K562 (cell line): Measurements from ENCODE around the gene TBC1D10A. TPM values are rescaled to one million over a fixed set of nuclear protein-coding genes. Genes with fewer than 3 reads are reported as not detected.

Source experiments
- ATAC-seq: fragments of 200-7000 bp; cut with Tn5 transposase; 3 replicates; pipeline ENCODE4 v1.9.1; 2020; ENCODE audit warnings: moderate library complexity
- BruUV-seq: library from RNA; stranded (reverse); fragments of 400-500 nt; replicated peaks from 2 replicates; lab custom pipeline; 2021; lab: Mats Ljungman, UMichigan
- CTCF ChIA-PET: fragments of 300-600 bp; formaldehyde crosslinking; extraction: SDS; loops from one replicate; lab custom pipeline; 2021; ENCODE audit warnings: low intra/inter-chr PET ratio; lab: Yijun Ruan, JAX
- POLR2A ChIA-PET: fragments of 300-600, 350-650 bp; sonication (Branson Sonifier 250); formaldehyde crosslinking; extraction: SDS; loops from one replicate; lab custom pipeline; 2021; ENCODE audit warnings: antibody characterized with exemption, inconsistent platforms; lab: Yijun Ruan, JAX
- DNase-seq, 4 experiments: peaks; one replicate each; pipeline versions ENCODE4 v3.0.0 to v3.0.0-alpha.2; 2011 to 2018; ENCODE audit warnings: low spot score in 3 of 4, mixed read lengths in 3 of 4; ENCODE audit errors: extremely low read depth in 1 of 4
- FAIRE-seq: peaks from 2 replicates; lab custom pipeline; 2011; peaks lifted over from hg19 to GRCh38; lab: Jason Lieb, UNC
- H2AFZ ChIP-seq: 2 replicates; pipeline ENCODE4 v1.6.0; 2011; ENCODE audit warnings: low read depth, low read length, control low read depth, inconsistent platforms
- H3K27ac ChIP-seq: fragments of 200-600 bp; 3 replicates; pipeline ENCODE4 v1.8.0; 2011; ENCODE audit warnings: low read depth, mild to moderate bottlenecking, control low read depth, inconsistent platforms, low read length, moderate library complexity, mixed read lengths; ENCODE audit errors: extremely low read depth
- H3K27me3 ChIP-seq, 2 experiments: fragments of 300-600 bp in 1 of 2; 2 replicates in 1 of 2; 3 replicates in 1 of 2; pipeline versions ENCODE4 v1.6.0 to v1.8.0; 2011; ENCODE audit warnings: inconsistent platforms in 2 of 2, low read length in 2 of 2, mild to moderate bottlenecking in 1 of 2, mixed read lengths in 1 of 2, moderate library complexity in 1 of 2; ENCODE audit not compliant: control insufficient read depth in 2 of 2, insufficient read depth in 2 of 2
- H3K36me3 ChIP-seq: fragments of 300-600 bp; 3 replicates; pipeline ENCODE4 v1.8.0; 2011; ENCODE audit warnings: mild to moderate bottlenecking, low read length, inconsistent platforms; ENCODE audit not compliant: control insufficient read depth, insufficient read depth
- H3K4me1 ChIP-seq, 2 experiments: fragments of 200-600 bp in 1 of 2; replicated peaks in 1 of 2; 2 replicates in 1 of 2; 3 replicates in 1 of 2; pipeline versions ENCODE4 v1.5.1 to v1.8.0; 2011; ENCODE audit warnings: inconsistent platforms in 2 of 2, low read length in 2 of 2, mild to moderate bottlenecking in 1 of 2, mixed read lengths in 1 of 2, moderate library complexity in 1 of 2; ENCODE audit not compliant: control insufficient read depth in 2 of 2, insufficient read depth in 2 of 2
- H3K4me2 ChIP-seq: 2 replicates; pipeline ENCODE4 v1.6.1; 2011; ENCODE audit warnings: low read length, control low read depth, inconsistent platforms, mixed read lengths; ENCODE audit not compliant: insufficient read depth
- H3K4me3 ChIP-seq: fragments of 200-600 bp; sonication (generic), shearing (Covaris generic); 2 replicates; pipeline ENCODE4 v1.5.1; 2016; ENCODE audit warnings: control low read depth, inconsistent platforms
- H3K79me2 ChIP-seq: fragments of 200-600 bp; 3 replicates; pipeline ENCODE4 v1.8.0; 2011; ENCODE audit warnings: low read length, inconsistent platforms; ENCODE audit not compliant: control insufficient read depth, insufficient read depth
- H3K9ac ChIP-seq, 2 experiments: 2 replicates each; pipeline versions ENCODE4 v1.6.0 to v1.6.1; 2011; ENCODE audit warnings: low read depth in 2 of 2, low read length in 2 of 2, control low read depth in 1 of 2, inconsistent platforms in 1 of 2, mild to moderate bottlenecking in 1 of 2, mixed read lengths in 1 of 2; ENCODE audit not compliant: insufficient read depth in 1 of 2
- H3K9me1 ChIP-seq: one replicate; pipeline ENCODE4 v1.6.0; 2011; ENCODE audit warnings: inconsistent platforms, mild to moderate bottlenecking, low read length, moderate library complexity; ENCODE audit not compliant: control insufficient read depth, insufficient read depth
- H3K9me3 ChIP-seq: replicated peaks from 2 replicates; pipeline ENCODE4 v1.5.1; 2011; ENCODE audit warnings: low read depth, low read length, inconsistent platforms; ENCODE audit not compliant: control insufficient read depth, insufficient read depth
- H4K20me1 ChIP-seq: replicated peaks from 2 replicates; pipeline ENCODE4 v1.6.1; 2011; ENCODE audit warnings: low read length, inconsistent platforms, mixed read lengths; ENCODE audit not compliant: control insufficient read depth, insufficient read depth
- BCOR ChIP-seq: fragments of 450-650 bp; IDR thresholded peaks from 2 replicates; pipeline ENCODE4 v1.6.1; 2016
- COPS2 ChIP-seq: fragments of 450-650 bp; conservative IDR thresholded peaks from 2 replicates; pipeline ENCODE4 v1.6.1; 2016; ENCODE audit warnings: mild to moderate bottlenecking, moderate library complexity
- DACH1 ChIP-seq: fragments of 450-650 bp; IDR thresholded peaks from 2 replicates; pipeline ENCODE4 v1.6.1; 2018; ENCODE audit not compliant: partially characterized antibody
- ETV1 ChIP-seq: fragments of 450-650 bp; conservative IDR thresholded peaks from 2 replicates; pipeline ENCODE4 v1.6.1; 2016; ENCODE audit warnings: missing genetic modification characterization, control low read depth, low read depth, missing compliant biosample characterization
- HMG20A ChIP-seq: fragments of 450-650 bp; formaldehyde crosslinking; conservative IDR thresholded peaks from 2 replicates; pipeline ENCODE4 v1.4.0; 2020; ENCODE audit warnings: mild to moderate bottlenecking, mixed read lengths
- MEF2D ChIP-seq: conservative IDR thresholded peaks from 2 replicates; pipeline ENCODE4 v1.6.1; 2016; ENCODE audit warnings: low read depth, missing genetic modification characterization, missing compliant biosample characterization
- MTA3 ChIP-seq: fragments of 450-650 bp; formaldehyde crosslinking; IDR thresholded peaks from 2 replicates; pipeline ENCODE4 v1.6.1; 2017; ENCODE audit warnings: mild to moderate bottlenecking, borderline replicate concordance
- RBM25 ChIP-seq: fragments of 200-400 bp; formaldehyde crosslinking; IDR thresholded peaks from 2 replicates; pipeline ENCODE4 v1.6.1; 2018; ENCODE audit warnings: low read length, low read depth, moderate library complexity; ENCODE audit not compliant: severe bottlenecking
- RUNX1 ChIP-seq: sonication (generic); IDR thresholded peaks from 2 replicates; pipeline ENCODE4 v1.6.1; 2016; ENCODE audit warnings: antibody characterized with exemption, low read depth
- U2AF2 ChIP-seq: fragments of 200-400 bp; formaldehyde crosslinking; optimal IDR thresholded peaks from 2 replicates; pipeline ENCODE3; 2017; ENCODE audit warnings: low read depth, mild to moderate bottlenecking, low read length
- WGBS: fragments of 100-300 bp; shearing (Covaris generic); methylation state at CpG from one replicate; pipeline ENCODE4 v1.1.6; 2016; ENCODE audit warnings: low coverage, mixed read lengths; ENCODE audit not compliant: insufficient coverage; ENCODE audit errors: missing lambda C conversion rate; 5-methylcytosine and 5-hydroxymethylcytosine counted together
- in situ Hi-C: fragments of 300-500 bp; cut with MboI; formaldehyde crosslinking; loops from 4 replicates; pipeline ENCODE4 v1.15.0; 2018; ENCODE audit warnings: inconsistent platforms, mixed read lengths
- intact Hi-C: fragments of 100-400 bp; cut with micrococcal nuclease; formaldehyde crosslinking; loops from 2 replicates; pipeline ENCODE4 v1.14.2; 2022
- polyA plus RNA-seq, 8 experiments: library from polyadenylated mRNA; depleted of rRNA in 4 of 8; stranded (reverse) in 5 of 8; unstranded in 3 of 8; fragments of >200 nt; fragmentation: Nextera tagmentation in 2 of 8; fragmentation: Illumina TruSeq in 1 of 8; extraction: Ambion mirVana in 2 of 8; extraction: Trizol in 1 of 8; gene quantifications; 2 replicates each; pipeline versions ENCODE4 v1.2.1 to v1.2.3, GENCODE V29; 2011 to 2014; ENCODE audit warnings: inconsistent platforms in 1 of 8, missing spikeins in 1 of 8
- total RNA-seq, 7 experiments: library from RNA; depleted of rRNA in 6 of 7; stranded (reverse); fragments of >200 nt in 6 of 7; fragmentation: Illumina TruSeq in 2 of 7; extraction: Trizol in 2 of 7; gene quantifications; 2 replicates each; pipeline versions ENCODE4 v1.2.1 to v1.2.3, GENCODE V29; 2011 to 2021; ENCODE audit warnings: low replicate concordance in 1 of 7
- TF ChIP-seq, protein P1 (sequence below): fragments of 450-650 bp; formaldehyde crosslinking; conservative IDR thresholded peaks from 2 replicates; pipeline ENCODE4 v1.4.0; 2022; ENCODE audit warnings: mild to moderate bottlenecking, missing genetic modification characterization
- TF ChIP-seq, protein P2 (sequence below): fragments of 250-450 bp; sonication (Bioruptor Pico); IDR thresholded peaks from 2 replicates; pipeline ENCODE4 v1.4.0; 2020; ENCODE audit warnings: mild to moderate bottlenecking, moderate library complexity

Gene TBC1D10A
- total and polyA plus RNA-seq, 9 of the 15 experiments (the other 6 are each of a cell fraction or from before 2014, with no cell fraction given) = 0.13 to 10.4 (median 4.6) TPM

DNA sequence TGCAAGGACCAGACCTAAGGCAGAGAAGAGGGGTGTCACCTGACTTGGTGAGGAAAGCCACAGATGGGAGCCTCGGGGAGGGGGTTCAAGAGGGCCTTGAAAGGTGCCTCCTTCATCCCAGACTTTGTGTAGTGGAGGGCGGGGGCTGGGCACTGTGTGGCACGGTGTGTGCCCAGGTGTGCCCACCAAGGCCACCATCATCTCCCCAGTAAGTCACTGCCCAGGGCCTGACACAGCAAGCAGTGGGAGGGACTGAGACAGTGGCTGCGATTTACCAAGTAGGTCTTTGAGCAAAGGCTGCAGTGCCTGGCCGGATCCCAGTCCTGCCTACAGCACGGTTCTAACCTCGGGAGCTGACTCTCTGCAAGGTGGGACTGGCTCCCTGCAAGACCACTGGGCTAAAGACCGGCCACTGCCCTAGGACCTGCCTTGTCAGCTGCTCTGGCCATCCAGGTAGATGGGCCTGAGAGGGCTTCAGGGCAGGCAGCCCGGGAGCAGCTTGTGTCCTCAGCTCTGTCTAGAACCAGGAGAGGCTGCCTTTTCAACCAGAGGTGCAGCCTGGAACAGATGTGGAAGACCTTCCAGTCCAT is 61.5 kb downstream of the TBC1D10A start:
- in situ Hi-C loops (loop anchor here (5.0 kb wide), 1 partner anchor 127 kb away; no protein-coding TSS in a partner anchor), intact Hi-C loops (no loop called here)
- FAIRE-seq (no peak), DNase-seq (no peak), ATAC-seq (no peak)
- Histone ChIP-seq H4K20me1 (no peaks in the 10 kb centered on the region), H3K27ac (no peak overlapping the region), H3K9me3 (no peaks in the 10 kb centered on the region), H3K4me2 (no peak overlapping the region), H3K9me1 (no peaks in the 10 kb centered on the region), H3K4me1 (peaks cover 2 to 46% of the 10 kb centered on the region in 2 experiments; a peak in 3 of 5 replicates), H3K36me3 (no peaks in the 10 kb centered on the region), H3K27me3 (no peaks in the 10 kb centered on the region), H2AFZ (no peak overlapping the region), H3K79me2 (no peaks in the 10 kb centered on the region), H3K9ac (no peak overlapping the region; a peak in 1 of 4 replicates), H3K4me3 (no peak overlapping the region)
- POLR2A ChIA-PET = interaction anchor here (0.6 kb wide), 2 partner anchors 74 to 222 kb away, joined by 3 read pairs; no protein-coding TSS in a partner anchor
- no TSS peak for BruUV-seq
- CTCF ChIA-PET = no interaction called here
- WGBS = 63% methylated on average over 6 of the region's 9 CpGs
- 0 out of 2 replicates have a peak, but pooled peaks have one; percentile 12 for TF ChIP-seq BCOR
- peak; percentile 24 for TF ChIP-seq RBM25
- no peak for TF ChIP-seq HMG20A (CRISPR knock-in tag)
- no peak for TF ChIP-seq U2AF2
- TF ChIP-seq, all 486 proteins: peak for 2

DNA sequence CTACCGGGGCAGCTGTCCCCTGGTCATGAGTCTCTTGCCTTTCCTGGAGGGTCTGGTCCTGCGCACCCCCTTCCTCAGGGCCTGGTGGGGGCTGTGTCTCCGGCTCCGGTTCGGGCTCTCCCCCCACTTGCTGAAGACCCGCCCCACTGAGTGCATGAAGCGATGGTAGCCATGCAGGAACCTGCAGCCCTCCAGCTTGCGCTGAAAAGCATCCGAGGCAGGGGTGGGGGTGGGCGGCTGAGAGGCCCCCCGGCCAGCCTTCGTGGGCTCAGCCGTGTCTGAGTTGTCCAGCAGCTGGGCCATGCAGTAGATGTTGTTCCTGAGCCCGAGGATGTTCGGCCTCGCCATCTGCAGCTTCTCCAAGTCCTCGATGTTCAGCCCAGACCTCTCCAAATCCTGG is 62.9 kb downstream of the TBC1D10A start:
- ChIA-PET POLR2A (interaction anchor here (0.7 to 0.8 kb wide), 2 partner anchors 123 to 244 kb away, joined by 3 read pairs; partner anchors contain the start of gene RNF215), CTCF (interaction anchor here (0.9 to 2.4 kb wide), 3 partner anchors 23 to 123 kb away, joined by 3 to 23 read pairs (median 16); partner anchors contain the start of genes RNF215 and TBC1D10A)
- no peaks in the 10 kb centered on the region for H3K9me1 ChIP-seq
- H3K27me3 ChIP-seq = no peaks in the 10 kb centered on the region
- H3K4me3 ChIP-seq = no peak overlapping the region
- H3K4me2 ChIP-seq = no peak overlapping the region
- no peak overlapping the region; the same call in 1 of the 2 replicates for H2AFZ ChIP-seq
- in situ Hi-C loops (no loop called here), intact Hi-C loops (loop anchor here (1.0 kb wide), 1 partner anchor 22 kb away; no protein-coding TSS in a partner anchor)
- 24% methylated on average over 3 of the region's 17 CpGs for WGBS
- BruUV-seq = no TSS peak
- no peak overlapping the region; a peak in 1 of 4 replicates for H3K9ac ChIP-seq
- H4K20me1 ChIP-seq = no peaks in the 10 kb centered on the region
- H3K79me2 ChIP-seq = no peaks in the 10 kb centered on the region
- peaks cover 2 to 46% of the 10 kb centered on the region in 2 experiments; a peak in 3 of 5 replicates for H3K4me1 ChIP-seq
- H3K36me3 ChIP-seq = no peaks in the 10 kb centered on the region
- ATAC-seq = no peak
- no peak for FAIRE-seq
- no peak overlapping the region for H3K27ac ChIP-seq
- no peaks in the 10 kb centered on the region for H3K9me3 ChIP-seq
- DNase-seq = no peak
- no peak for TF ChIP-seq DACH1
- TF ChIP-seq MEF2D (tag) = no peak
- TF ChIP-seq, protein P1, sequence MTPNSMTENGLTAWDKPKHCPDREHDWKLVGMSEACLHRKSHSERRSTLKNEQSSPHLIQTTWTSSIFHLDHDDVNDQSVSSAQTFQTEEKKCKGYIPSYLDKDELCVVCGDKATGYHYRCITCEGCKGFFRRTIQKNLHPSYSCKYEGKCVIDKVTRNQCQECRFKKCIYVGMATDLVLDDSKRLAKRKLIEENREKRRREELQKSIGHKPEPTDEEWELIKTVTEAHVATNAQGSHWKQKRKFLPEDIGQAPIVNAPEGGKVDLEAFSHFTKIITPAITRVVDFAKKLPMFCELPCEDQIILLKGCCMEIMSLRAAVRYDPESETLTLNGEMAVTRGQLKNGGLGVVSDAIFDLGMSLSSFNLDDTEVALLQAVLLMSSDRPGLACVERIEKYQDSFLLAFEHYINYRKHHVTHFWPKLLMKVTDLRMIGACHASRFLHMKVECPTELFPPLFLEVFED (CRISPR knock-in tag) = no peak
- no peak for TF ChIP-seq COPS2
- no peak for TF ChIP-seq ETV1 (tag)
- TF ChIP-seq MTA3 = no peak
- TF ChIP-seq RUNX1 = no peak
- TF ChIP-seq, protein P2, sequence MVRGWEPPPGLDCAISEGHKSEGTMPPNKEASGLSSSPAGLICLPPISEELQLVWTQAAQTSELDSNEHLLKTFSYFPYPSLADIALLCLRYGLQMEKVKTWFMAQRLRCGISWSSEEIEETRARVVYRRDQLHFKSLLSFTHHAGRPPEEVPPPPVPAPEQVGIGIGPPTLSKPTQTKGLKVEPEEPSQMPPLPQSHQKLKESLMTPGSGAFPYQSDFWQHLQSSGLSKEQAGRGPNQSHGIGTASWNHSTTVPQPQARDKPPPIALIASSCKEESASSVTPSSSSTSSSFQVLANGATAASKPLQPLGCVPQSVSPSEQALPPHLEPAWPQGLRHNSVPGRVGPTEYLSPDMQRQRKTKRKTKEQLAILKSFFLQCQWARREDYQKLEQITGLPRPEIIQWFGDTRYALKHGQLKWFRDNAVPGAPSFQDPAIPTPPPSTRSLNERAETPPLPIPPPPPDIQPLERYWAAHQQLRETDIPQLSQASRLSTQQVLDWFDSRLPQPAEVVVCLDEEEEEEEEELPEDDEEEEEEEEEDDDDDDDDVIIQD (CRISPR knock-in tag) = no peak
